ENCODE data around the gene UHMK1. TPM values are rescaled to one million over a fixed set of nuclear protein-coding genes. Genes with fewer than 3 reads are reported as not detected.
"Not testable (repeated sequence)": the region's sequence is repeated elsewhere in the genome, so short reads cannot be mapped to it uniquely, and the experiment has no call there.

The UHMK1 gene
- total RNA-seq, 1 donor from 2014 or later, result 64.6 TPM

DNA sequence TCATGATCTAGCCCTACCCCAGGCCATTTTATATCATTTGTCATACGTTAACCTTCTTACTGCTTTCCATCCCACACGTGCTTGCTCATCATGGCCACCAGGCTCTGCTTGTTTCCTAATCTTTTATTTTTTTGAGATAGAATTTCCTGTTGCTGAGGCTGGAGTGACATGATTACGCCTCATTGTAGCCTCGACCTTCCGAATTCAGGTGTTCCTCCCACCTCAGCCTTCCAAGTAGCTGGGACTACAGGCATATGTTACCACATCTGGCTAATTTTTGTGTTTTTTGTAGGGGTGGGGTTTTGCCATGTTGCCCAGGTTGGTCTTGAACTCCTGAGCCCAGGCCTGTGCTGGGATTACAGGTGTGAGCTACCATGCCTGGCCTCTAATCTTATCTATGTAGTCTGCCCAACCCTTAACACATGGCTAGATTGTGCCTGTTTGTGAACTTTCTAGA, 67.2 kb downstream of the UHMK1 start:
- DNase-seq (ENCODE audit: low read depth, low spot score), result no peak

GRCh38 chr1:162565460-162565859, 67.8 kb downstream of the UHMK1 start:
- DNase-seq (ENCODE audit: low read depth, low spot score), result no peak

DNA sequence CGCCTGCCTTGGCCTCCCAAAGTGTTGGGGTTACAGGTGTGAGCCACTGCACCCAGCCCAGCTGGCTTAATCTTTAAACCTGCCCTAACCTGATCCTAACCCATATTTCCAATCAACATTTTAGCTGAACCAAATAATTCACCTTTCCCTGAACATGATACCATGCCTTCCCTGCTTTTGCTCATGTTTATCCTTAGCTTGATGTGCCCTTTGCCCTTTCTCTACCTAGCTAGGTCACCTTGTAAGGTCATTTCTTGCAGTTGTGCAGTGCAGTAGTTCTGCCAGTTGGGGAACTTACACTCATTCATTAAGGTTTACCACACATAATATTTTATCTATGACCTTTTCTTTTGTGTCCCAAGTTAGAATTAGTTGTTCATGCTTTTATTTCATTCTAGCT, 69.3 kb downstream of the UHMK1 start:
- DNase-seq (ENCODE audit: low read depth, low spot score), result no peak

GRCh38 chr1:162568802-162569201, 71.2 kb downstream of the UHMK1 start:
- no peak for DNase-seq (ENCODE audit: low read depth, low spot score)

GRCh38 chr1:162570718-162571117, 73.1 kb downstream of the UHMK1 start:
- no peak for DNase-seq (ENCODE audit: low read depth, low spot score)

DNA sequence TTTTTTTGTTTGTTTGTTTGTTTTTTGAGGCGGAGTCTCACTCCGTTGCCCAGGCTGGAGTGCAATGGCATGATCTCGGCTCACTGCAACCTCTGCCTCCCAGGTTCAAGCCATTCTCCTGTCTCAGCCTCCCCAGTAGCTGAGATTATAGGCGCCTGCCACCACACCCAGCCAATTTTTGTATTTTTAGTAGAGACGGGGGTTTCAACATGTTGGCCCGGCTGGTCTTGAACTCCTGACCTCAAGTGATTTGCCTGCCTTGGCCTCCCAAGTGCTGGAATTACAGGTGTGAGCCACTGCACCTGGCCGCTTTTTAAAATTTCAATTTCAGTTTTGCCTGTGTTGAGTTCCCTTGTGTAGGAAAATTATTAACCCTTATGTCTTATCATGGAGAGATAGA, 73.5 kb downstream of the UHMK1 start:
- DNase-seq (ENCODE audit: low read depth, low spot score), result not testable (repeated sequence)

DNA sequence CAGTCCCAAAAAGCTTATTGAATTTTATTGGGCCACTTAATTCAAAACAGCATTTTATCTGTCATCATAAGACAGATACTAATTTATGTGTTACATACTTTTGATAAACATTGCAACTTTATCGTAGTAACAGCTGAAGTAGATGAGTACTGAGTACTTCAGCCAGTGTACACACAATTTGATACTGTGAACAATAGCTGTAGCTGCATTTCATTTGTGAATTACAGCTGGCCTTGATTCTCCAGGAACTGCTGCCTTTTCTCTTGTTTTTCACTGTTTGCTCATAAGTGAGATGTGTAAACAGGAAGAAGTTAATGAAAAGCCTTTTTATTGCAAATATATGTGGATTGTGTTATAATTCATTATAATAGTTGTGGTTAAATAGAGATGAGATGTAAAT, 74.1 kb downstream of the UHMK1 start:
- no peak for DNase-seq (ENCODE audit: low read depth, low spot score)

DNA sequence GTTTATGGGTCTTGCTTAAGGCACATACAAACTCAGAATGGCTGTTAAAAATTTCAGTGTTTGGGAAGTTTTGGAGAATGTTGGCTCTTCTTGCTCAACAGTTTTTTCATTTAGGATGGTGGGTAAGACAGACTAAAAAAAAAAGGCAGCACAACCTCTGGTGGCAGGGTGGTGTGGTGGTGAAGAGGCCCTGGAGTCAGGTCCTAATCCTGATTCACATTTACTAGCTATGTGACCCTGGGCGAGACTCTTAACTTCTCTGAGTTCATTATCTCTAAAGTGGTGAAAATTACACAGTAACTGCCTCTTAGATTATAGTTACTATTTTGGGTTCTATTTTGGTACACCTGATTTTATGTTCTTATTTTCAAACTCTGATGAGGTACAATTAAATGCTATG, 75.5 kb downstream of the UHMK1 start:
- no peak for DNase-seq (ENCODE audit: low read depth, low spot score)

- no peak for DNase-seq (ENCODE audit: low read depth, low spot score)
Observed at GRCh38 chr1:162578071-162578700, 80.6 kb downstream of the UHMK1 start.

DNA sequence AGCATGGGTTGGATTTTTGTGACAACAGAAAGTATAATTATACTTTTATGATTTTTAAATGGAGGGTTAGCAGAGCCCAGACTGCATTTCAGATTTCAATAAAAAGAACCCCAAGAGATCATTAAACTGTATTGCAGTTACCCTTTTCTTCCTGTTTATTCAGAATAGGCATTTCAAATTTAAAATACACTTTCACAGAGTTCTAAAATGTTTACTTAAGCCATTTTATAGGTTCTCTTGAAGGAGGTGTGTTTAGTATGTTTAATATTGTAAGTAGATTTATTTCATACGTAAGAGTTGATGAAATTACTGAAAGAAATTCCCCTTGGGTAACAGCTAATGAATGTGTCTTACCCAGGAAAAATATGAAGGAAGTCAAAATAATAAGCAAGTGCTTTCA, 81.3 kb downstream of the UHMK1 start:
- DNase-seq (ENCODE audit: low read depth, low spot score), result no peak

Other genes starting within 250 kb of the UHMK1 start
- not detected in 2 replicates for gene SPATA46, start 121.0 kb upstream of the UHMK1 start, total RNA-seq
- 0.79 and 1.4 TPM in 2 replicates for gene C1orf226, start 116.1 kb upstream of the UHMK1 start, total RNA-seq
- not detected in 2 replicates for gene SH2D1B, start 85.7 kb upstream of the UHMK1 start, total RNA-seq
- 160 and 196 TPM in 2 replicates for gene UAP1, start 63.9 kb downstream of the UHMK1 start, total RNA-seq
- gene DDR2, start 134.6 kb downstream of the UHMK1 start, total RNA-seq, result 41.5 and 48.1 TPM in 2 replicates

Data from pulmonary artery endothelial cell (primary cell).